KMS-11 (cell line): Measurements from ENCODE around the gene HPSE2.

ENCODE experiments used
- H2AFZ ChIP-seq: fragments of 200-600 bp; sonication (generic); 2 replicates; pipeline ENCODE4 v1.6.1; 2016; ENCODE audit warnings: antibody characterized with exemption, mixed run types, low read depth
- H3K27ac ChIP-seq: fragments of 200-600 bp; sonication (generic); 2 replicates; pipeline ENCODE4 v1.6.1; 2016; ENCODE audit warnings: mild to moderate bottlenecking, mixed run types
- H3K27me3 ChIP-seq: fragments of 200-600 bp; sonication (generic); 2 replicates; pipeline ENCODE4 v1.6.1; 2017; ENCODE audit warnings: mild to moderate bottlenecking, low read depth, mixed run types, moderate library complexity; ENCODE audit not compliant: insufficient read depth
- H3K36me3 ChIP-seq: fragments of 200-600 bp; sonication (generic); 2 replicates; pipeline ENCODE4 v1.6.1; 2017; ENCODE audit warnings: mild to moderate bottlenecking, mixed run types; ENCODE audit not compliant: insufficient read depth
- H3K4me1 ChIP-seq: fragments of 200-600 bp; sonication (generic); 2 replicates; pipeline ENCODE4 v1.6.1; 2016; ENCODE audit warnings: mild to moderate bottlenecking, low read depth, mixed run types; ENCODE audit not compliant: poor library complexity, severe bottlenecking
- H3K4me2 ChIP-seq: fragments of 200-600 bp; sonication (generic); 2 replicates; pipeline ENCODE4 v1.7.0; 2016; ENCODE audit warnings: mild to moderate bottlenecking, mixed run types
- H3K4me3 ChIP-seq: fragments of 200-600 bp; sonication (generic); IDR thresholded peaks from 2 replicates; pipeline ENCODE4 v1.6.1; 2017; ENCODE audit warnings: low read depth, low read length, mixed read lengths; ENCODE audit not compliant: insufficient read depth
- H3K79me2 ChIP-seq: fragments of 200-600 bp; sonication (generic); 2 replicates; pipeline ENCODE4 v1.6.1; 2016; ENCODE audit warnings: low read depth, mixed run types; ENCODE audit not compliant: insufficient read depth
- H3K9ac ChIP-seq: fragments of 200-600 bp; sonication (generic); 2 replicates; pipeline ENCODE4 v1.6.1; 2016; ENCODE audit warnings: mild to moderate bottlenecking, mixed run types
- H4K20me1 ChIP-seq: fragments of 200-600 bp; sonication (generic); 2 replicates; pipeline ENCODE4 v1.6.1; 2016; ENCODE audit warnings: mild to moderate bottlenecking, mixed run types; ENCODE audit not compliant: insufficient read depth
- TF ChIP-seq, protein P1 (sequence below): fragments of 200-600 bp; sonication (generic); conservative IDR thresholded peaks from 2 replicates; pipeline ENCODE4 v1.6.1; 2017; ENCODE audit warnings: low read depth, mild to moderate bottlenecking, antibody characterized with exemption, low read length, moderate library complexity, mixed read lengths

The HPSE2 gene

DNA sequence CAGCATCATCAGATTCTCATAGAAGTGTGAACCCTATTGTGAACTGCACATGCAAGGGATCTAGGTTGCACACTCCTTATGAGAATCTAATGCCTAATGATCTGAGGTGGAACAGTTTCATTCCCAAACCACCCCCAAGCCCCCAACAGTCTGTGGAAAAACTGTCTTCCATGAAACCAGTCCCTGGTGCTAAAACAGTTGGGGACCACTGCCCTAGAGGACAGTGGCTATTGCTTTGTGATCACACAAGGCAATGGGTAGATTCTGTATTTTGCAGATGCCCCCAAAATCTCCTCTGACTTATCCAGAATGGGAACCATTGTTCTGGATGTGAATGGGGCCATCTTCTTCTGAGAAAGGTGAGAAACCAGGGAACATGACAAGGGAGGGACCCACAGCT is 757.8 kb downstream of the HPSE2 start:
- Histone ChIP-seq H3K4me3 (no peak overlapping the region), H3K79me2 (no peaks in the 10 kb centered on the region), H3K27me3 (no peaks in the 10 kb centered on the region), H3K9ac (no peak overlapping the region), H3K4me1 (no peaks in the 10 kb centered on the region), H4K20me1 (no peaks in the 10 kb centered on the region), H3K4me2 (no peak overlapping the region), H3K27ac (no peak overlapping the region), H3K36me3 (no peaks in the 10 kb centered on the region), H2AFZ (no peak overlapping the region)
- TF ChIP-seq, protein P1, sequence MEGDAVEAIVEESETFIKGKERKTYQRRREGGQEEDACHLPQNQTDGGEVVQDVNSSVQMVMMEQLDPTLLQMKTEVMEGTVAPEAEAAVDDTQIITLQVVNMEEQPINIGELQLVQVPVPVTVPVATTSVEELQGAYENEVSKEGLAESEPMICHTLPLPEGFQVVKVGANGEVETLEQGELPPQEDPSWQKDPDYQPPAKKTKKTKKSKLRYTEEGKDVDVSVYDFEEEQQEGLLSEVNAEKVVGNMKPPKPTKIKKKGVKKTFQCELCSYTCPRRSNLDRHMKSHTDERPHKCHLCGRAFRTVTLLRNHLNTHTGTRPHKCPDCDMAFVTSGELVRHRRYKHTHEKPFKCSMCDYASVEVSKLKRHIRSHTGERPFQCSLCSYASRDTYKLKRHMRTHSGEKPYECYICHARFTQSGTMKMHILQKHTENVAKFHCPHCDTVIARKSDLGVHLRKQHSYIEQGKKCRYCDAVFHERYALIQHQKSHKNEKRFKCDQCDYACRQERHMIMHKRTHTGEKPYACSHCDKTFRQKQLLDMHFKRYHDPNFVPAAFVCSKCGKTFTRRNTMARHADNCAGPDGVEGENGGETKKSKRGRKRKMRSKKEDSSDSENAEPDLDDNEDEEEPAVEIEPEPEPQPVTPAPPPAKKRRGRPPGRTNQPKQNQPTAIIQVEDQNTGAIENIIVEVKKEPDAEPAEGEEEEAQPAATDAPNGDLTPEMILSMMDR = no peak

- Histone ChIP-seq H3K79me2 (no peaks in the 10 kb centered on the region), H3K27me3 (no peaks in the 10 kb centered on the region), H3K27ac (no peak overlapping the region), H3K4me2 (no peak overlapping the region), H4K20me1 (no peaks in the 10 kb centered on the region), H3K9ac (no peak overlapping the region), H3K4me3 (no peak overlapping the region), H3K4me1 (no peaks in the 10 kb centered on the region), H3K36me3 (no peaks in the 10 kb centered on the region), H2AFZ (no peak overlapping the region)
- TF ChIP-seq, protein P1 = no peak
Measured at GRCh38 chr10:98474628-98475027, 761.0 kb downstream of the HPSE2 start.

GRCh38 chr10:98472196-98472595 is 763.5 kb downstream of the HPSE2 start:
- H3K36me3 ChIP-seq = no peaks in the 10 kb centered on the region
- H3K79me2 ChIP-seq = no peaks in the 10 kb centered on the region
- H3K27me3 ChIP-seq = no peaks in the 10 kb centered on the region
- H4K20me1 ChIP-seq = no peaks in the 10 kb centered on the region
- no peak overlapping the region for H2AFZ ChIP-seq
- H3K27ac ChIP-seq = no peak overlapping the region
- no peak overlapping the region for H3K9ac ChIP-seq
- H3K4me3 ChIP-seq = no peak overlapping the region
- TF ChIP-seq, protein P1 = no peak
- no peaks in the 10 kb centered on the region for H3K4me1 ChIP-seq
- H3K4me2 ChIP-seq = no peak overlapping the region

- no peak overlapping the region for H3K9ac ChIP-seq
- TF ChIP-seq, protein P1 = no peak
- H4K20me1 ChIP-seq = no peaks in the 10 kb centered on the region
- no peaks in the 10 kb centered on the region for H3K27me3 ChIP-seq
- H3K36me3 ChIP-seq = no peaks in the 10 kb centered on the region
- no peak overlapping the region for H3K4me3 ChIP-seq
- no peak overlapping the region for H2AFZ ChIP-seq
- no peak overlapping the region for H3K4me2 ChIP-seq
- no peaks in the 10 kb centered on the region for H3K79me2 ChIP-seq
- no peak overlapping the region for H3K27ac ChIP-seq
- H3K4me1 ChIP-seq = no peaks in the 10 kb centered on the region
Measured at GRCh38 chr10:98470850-98471249, 764.8 kb downstream of the HPSE2 start.
